IPS-NIHi11 (cell line): Measurements from ENCODE around the gene TJP2.
"Not testable (repeated sequence)": the region's sequence is repeated elsewhere in the genome, so short reads cannot be mapped to it uniquely, and the experiment has no call there.

ENCODE experiments used
- DNase-seq: peaks from one replicate; pipeline ENCODE4 v3.0.0; 2012; ENCODE audit warnings: mixed read lengths, low spot score

TJP2 gene

DNA sequence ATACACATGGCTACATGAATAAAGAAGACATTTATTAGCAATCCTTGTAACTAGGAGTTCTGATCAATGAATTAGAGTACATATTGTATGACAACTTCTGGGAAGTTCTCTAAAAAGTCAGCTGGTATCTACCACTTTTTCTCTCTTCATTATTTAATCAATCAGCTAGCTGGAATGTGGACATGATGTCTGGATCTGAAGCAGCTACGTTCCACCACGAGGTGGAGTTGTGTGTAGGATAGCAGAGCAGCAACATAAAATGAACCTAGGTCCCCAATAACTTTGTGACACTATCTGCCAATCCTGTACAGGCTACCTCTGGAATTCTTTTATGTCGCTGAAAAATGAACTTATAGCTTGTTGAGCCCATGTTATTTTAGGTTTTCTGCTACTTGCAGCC, 118.0 kb downstream of the TJP2 start:
- no peak for DNase-seq

DNA sequence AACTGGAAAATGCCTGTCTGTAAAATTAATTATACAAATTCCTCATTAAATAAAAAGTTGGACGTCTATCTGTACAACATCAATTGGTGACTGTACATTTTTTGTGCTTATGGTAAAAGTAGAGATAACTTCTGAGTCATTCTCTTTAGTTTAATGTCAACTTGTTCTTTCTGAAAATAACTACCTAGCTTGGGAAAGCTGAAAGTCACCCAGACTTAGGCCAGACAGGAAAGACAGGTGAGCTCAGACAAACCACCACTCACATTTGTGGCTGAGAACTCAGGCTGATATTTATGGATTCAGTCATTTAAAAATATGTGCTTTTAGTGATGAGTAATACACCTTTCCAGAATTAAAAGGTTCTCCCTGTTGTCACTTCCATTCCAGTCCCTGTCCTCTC, 119.1 kb downstream of the TJP2 start:
- no peak for DNase-seq

DNA sequence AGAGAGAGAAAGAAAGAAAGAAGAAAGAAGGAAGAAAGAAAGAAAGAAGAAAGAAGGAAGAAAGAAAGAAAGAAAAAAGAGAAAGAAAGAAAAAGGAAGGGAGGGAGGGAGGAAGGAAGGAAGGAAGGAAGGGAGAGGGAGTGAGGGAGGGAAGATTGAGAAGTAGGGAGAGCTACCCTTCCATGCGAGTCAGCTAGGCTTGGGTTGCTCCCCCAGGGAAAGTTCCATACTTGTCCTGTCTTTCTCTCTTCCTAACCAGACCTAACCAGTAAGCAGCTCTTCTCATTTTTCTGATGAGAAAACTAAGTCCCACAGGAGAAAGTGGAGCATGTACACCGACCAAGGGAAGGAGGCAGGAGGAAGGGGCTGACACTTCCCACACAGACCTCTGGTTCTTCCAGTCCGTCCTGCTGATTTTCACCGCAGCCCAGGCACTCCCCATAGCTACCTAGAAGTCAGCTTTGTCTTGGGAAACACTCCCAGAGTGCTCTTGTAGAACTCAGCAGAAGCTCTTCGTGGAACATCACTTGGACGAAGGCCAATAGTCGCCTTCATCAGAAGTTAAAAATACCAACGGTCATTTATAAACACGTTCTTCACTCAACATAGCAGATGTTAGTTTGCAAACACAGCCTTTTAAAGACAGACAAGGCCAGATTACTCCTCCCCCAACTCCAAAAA, 121.9 kb downstream of the TJP2 start:
- DNase-seq: no peak

DNA sequence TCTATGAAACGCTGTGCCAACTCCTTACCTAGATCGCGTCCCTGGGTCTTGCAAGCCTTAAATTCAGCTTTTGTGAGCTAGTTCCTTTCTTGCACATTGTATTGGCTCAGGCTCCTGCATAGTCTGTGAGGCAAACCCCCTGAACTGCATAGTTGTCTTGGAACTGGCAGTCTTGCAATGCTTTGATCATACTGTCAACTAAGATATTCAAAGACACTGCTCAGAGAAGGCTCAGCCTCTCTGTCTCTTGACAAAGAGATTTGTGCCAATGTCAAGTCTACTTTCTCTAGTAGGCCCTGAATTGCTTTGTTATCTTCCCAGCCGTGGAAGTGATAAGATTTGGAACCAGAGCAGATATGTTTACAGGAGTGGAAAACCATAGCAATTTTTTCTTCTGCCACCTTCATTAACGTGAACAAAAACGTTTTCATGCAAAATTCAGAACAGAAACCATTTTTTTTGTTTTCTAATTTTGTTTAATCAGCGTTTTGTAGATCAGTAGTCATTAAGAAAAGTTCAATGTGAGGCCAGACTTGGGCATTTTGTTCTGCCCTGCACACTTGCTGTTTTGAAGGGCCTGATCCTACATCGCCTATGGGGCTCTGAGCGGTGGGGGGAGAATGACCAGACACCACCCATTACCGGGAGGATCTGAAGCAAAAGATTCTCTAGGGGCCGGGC, 123.4 kb downstream of the TJP2 start:
- DNase-seq: no peak

DNA sequence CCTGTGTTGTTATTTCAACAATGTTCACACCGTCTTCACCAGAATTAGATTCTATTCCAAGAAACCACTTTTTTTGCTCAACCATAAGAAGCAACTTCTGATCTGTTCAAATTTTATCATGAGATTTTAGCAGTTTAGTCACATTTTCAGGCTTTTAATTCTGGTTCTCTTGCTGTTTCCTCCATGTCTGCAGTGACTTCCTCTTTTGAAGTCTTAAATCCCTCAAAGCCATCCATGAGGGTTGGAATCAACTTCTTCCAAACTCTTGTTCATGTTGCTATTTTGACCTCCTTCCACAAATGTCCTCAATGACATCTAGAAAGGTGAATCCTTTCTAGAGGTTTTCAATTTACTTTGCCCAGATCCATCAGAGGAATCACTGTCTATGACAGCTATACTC, 125.2 kb downstream of the TJP2 start:
- no peak for DNase-seq

DNA sequence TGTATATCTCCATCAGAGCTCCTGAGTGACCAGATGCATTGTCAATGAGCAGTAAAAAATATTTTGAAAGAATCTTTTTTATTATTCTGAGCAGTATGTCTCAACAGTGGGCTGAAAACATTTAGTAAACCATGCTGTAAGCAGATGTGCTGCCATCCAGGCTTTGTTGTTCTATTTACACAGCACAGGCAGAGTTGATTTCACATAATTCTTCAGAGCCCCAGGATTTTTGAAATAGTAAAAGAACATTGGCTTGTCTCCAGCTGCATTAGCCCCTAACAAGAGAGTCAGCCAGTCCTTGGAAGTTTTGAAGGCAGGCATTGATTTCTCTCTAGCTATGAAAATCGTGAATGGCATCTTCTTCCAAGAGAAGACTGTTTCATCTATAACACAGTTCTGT, 125.7 kb downstream of the TJP2 start:
- no peak for DNase-seq

DNA sequence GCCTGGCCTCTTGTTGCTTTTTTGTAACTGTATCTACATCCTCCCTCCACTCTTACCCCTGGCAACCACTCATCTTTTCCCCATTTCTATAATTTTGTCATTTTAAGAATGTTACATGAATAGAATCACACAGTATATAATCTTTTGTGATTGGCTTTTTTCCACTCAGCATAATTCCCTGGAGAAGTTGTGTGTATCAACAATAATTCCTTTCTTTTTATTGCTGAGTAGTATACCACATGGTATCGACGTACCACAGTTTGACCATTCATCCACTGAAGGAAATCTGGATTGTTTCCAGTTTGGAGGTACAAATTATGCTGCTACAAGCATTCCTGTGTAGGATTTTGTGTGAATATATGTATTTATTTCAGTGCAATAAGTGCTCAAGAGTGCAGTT, 129.3 kb downstream of the TJP2 start:
- no peak for DNase-seq

DNA sequence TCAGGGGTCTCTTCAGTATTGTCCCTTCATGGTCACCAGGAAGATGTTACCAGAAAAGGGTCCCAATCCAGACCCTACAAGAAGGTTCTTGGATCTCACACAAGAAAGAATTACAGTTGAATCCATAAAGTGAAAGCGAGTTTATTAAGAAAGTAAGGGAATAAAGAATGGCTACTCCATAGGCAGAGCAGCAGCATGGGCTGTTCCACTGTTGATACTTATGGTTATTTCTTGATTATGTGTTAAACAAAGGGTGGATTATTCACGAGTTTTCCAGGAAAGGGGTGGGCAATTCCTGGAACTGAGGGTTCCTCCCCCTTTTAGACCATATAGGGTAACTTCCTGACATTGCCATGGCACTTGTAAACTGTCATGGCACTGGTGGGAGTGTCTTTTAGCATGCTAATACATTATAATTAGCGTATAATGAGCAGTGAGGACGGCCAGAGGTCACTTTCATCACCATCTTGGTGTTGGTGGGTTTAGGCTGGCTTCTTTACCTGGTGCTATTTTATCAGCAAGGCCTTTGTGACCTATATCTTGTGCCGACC, 132.9 kb downstream of the TJP2 start:
- not testable (repeated sequence) for DNase-seq

DNA sequence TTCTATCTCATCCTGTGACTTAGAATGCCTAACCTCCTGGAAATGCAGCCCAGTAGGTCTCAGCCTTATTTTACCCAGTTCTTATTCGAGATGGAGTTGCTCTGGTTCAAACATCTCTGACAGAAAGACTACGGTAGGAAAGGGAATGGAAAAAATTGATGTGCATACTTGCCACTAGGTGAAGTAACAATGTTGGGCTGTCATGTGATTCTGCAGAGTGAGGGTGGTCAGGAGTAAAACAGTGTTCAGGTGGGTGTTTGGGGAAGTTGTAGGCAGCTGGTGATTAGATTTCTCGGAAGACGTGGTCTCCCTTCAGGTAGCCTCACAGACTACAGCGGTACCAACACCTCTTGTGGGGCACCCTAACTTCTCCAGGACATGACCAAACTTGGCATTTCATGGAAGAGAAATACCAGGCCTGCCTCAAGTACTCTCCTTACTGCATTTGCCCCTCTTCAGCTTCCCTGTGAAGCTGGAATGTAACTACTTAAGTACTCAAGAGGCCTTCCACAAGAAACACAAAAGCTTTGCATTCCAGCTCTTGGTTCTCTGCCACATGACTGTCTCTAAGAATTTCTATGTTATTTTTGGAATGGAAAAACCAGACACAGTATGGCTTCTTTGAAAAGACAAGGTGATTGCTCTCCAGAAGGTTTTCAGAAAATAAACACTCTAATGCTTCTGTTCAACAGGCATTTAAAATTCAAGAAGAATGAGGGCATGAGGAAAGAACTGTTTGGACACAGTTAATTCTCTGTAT, 133.5 kb downstream of the TJP2 start:
- peak; percentile 71 for DNase-seq

DNA sequence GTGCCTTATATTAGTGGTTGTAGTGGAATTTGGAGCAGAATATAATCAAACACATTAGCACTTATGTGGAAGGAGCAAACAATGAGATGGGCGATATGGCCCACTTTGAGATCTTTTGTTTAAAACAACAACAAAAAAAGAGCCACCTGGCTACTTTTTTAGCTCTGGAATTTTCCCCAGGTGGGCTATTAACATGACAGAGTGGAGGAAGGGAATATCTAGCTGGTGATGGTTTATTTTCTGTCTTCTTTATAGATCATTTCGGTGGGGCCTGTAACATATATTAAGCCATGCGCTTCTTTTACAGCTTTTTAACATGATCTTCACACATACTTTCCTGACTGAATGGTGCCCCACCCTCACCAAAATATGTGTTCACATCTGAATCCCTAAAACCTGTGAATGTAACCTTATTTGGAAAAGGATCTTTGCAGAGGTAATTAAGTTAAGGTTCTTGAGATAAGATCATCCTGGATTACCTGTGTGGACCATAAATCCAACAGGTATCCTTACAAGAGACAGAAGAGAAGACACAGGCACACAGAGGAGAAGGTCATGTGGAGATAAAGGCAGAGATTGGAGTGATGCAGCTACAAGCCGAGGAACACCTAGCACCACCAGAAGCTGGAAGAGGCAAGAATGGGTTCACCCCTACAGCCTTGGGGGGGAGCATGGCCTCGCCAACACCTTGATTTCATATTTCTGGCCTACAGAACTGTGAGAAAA, 134.3 kb downstream of the TJP2 start:
- DNase-seq: peak; percentile 22

DNA sequence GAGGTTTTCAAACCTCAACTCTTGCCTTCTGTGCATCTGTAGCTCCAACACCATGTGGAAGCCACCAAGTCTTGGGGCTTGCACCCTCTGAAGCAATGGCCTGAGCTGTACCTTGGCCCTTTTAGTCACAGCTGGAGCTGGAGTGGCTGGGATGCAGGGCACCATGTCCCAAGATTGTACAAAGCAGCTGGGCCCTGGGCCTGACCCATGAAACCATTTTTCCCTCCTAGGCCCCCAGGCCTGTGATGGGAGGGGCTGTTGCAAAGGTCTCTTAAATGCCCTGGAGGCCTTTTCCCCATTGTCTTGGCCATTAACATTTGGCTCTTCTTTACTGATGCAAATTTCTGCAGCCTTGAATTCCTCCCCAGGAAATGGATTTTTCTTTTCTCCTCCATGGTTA, 139.1 kb downstream of the TJP2 start:
- no peak for DNase-seq

DNA sequence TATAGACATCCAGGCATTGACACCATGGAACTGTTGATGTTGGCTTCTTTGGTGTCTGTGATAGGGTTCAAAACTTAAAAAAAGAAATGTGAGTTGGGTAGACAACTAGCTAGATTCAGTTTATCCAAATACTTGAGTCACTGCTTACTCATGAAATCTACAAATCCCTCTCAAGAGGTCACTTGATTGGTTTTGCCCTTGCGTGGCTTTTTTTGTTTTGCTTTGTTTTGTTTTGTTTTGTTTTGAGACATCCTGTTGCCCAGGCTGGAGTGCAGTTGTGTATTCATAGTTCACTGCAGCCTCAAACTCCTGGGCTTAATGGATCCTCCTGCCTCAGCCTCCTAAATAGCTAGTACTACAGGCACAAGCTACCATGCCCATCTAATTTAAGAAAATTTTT, 140.5 kb downstream of the TJP2 start:
- DNase-seq: no peak

DNA sequence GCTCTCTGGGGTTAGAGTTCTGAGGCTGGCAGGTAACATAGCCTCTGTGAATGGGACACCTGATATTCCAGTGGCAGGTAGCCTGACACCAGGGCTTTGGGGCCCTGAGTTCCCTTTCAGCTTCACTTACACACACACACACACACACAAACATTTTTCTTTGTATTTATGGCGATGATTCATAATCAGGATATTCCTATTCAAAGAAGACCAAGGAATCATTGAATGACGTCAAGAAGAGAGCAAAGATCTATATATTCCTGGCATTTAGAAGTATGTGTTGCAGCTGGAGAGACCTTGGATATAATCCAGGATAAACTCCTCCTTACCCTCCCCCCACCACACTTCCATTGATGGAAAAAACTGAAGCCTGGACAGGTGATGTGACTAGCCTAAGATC, 143.0 kb downstream of the TJP2 start:
- DNase-seq: no peak

DNA sequence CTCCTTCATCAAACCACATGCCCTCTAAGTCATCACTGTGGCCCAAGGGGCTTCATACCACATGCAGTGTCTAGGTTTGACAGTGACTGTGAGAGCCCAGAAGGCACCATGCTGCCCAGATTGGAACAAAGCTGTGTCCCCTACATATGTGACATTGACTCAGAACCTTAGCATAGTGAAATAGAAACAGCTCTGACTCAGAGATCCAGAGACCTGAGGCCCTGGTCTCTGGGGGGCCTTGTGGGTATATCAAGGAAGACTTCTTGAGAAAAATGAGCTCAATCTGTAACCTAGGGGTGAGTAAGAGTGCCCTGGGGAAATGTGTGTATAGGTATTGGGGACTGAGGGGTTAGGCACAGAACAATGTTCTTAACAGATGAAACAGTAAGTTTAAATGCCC, 143.8 kb downstream of the TJP2 start:
- no peak for DNase-seq

DNA sequence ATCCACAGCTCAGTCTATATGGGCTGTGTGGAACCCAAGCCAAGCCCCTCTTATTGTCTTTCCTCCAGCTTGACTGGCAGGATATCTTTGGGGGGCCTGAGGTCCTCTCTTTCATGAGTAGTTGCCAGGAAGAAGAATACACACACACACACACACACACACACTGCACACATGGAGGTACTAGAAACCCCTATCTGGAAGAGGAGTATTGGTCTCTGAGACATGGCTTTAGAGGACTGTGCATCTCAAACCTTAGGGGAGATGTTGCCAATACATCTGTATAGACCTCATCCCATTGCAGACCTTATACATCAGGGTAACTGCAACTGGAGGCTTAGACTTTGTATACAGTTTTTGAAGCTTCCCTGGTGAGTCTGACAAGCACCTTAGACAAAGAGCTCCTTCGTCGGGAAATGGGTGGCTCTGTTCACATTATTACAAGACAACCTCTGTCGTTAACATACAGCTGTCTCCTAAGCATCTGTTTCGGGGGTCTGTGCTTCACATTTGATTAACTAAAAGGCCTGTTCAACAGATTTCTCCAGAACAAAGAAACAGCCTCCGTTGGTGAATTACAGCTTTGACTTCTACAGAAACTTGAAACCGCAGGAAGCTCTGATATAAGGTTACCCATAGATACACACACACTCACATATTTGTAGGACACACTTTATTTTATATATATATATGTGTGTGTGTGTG, 145.4 kb downstream of the TJP2 start:
- no peak for DNase-seq

DNA sequence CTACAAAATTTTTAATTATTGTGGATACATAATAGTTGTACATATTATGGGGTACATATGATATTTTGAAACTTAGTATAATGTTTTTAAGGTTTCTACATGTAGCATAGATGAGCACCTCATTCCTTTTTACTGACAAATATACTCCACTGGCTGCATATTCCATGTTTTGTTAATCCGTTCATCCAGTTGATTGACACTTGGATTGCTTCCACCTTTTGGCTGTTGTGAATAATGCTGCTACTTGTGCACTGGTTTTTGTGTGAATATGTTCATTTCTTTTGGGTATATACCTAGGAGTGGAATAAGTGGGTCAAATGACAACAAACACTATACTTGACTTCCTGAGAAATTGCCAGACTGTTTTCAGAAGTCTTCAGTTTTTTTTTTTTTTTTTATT, 148.2 kb downstream of the TJP2 start:
- no peak for DNase-seq

DNA sequence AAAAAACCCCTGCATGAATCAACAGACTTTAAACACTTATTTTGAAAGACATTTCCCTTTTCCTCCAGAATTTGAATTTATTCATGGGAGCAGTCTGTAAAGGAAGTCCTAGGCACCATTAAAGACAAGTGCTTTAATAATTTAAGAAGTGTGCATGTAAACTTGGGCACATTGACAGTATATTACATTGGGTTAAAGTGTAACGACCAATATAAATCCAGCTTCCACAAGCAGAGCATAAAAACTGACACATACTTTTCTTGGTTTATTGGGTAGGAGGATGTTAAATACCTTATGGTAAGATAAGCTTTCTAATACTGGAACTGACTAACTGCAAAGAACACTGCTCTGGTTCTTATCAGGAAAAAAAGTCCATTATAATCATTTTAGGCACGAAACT, 149.8 kb downstream of the TJP2 start:
- DNase-seq: no peak
